SK-MEL-5 (cell line): ENCODE measurements around the gene KCNV2. TPM values are rescaled to one million over a fixed set of nuclear protein-coding genes. Genes with fewer than 3 reads are reported as not detected.
"Not testable (repeated sequence)": the region's sequence is repeated elsewhere in the genome, so short reads cannot be mapped to it uniquely, and the experiment has no call there.

Experiments
- DNase-seq: peaks from one replicate; pipeline ENCODE4 v3.0.0-alpha.2; 2016; ENCODE audit warnings: low read depth, low spot score
- in situ Hi-C: cut with HindIII; loops from 2 replicates; pipeline ENCODE4 v1.10.0; 2016; ENCODE audit warnings: low sequenced_read_pairs, high pct_unique_total_duplicates, low pct_unique_long_range_greater_than_20kb
- polyA plus RNA-seq, 2 experiments: library from polyadenylated mRNA; depleted of rRNA; stranded (reverse); fragments of >200 nt; gene quantifications; 2 replicates each; pipeline ENCODE4 v1.2.3, GENCODE V29; 2015
- total RNA-seq: library from RNA; depleted of rRNA; stranded (reverse); fragments of >200 nt; shearing (Covaris generic); gene quantifications from 2 replicates; pipeline ENCODE4 v1.2.3, GENCODE V29; 2014; rRNA removed

Gene KCNV2
- total RNA-seq, result not detected in 2 replicates
- not detected in 2 replicates for polyA plus RNA-seq (2015; cell fraction: cytosol; rRNA removed)
- polyA plus RNA-seq (2015; cell fraction: nucleus; rRNA removed), result not detected in 2 replicates

DNA sequence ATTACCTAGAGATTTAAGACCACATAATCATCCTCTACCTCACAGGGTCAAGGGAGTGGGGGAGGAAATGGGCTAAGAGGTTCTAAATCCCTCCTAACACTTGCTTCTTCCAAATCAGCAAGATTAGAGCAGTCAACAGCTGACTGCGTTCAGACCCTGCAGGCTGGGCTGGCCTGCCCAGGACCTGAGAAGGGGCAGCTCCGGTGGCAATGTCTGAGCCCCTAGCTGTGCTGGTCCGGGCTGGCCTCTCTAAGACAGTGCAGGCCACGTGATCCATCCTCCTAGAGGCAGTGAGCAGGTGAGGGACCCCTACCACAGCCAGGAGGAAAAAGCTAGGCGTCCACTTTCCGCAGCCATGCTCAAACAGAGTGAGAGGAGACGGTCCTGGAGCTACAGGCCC is at the start of gene KCNV2:
KCNV2 (plus strand) TSS at position 126 of the 400 bp plus-strand sequence; CDS start at position 356, 230 bp downstream.
- no peak for DNase-seq
- in situ Hi-C loops, result no loop called here

DNA sequence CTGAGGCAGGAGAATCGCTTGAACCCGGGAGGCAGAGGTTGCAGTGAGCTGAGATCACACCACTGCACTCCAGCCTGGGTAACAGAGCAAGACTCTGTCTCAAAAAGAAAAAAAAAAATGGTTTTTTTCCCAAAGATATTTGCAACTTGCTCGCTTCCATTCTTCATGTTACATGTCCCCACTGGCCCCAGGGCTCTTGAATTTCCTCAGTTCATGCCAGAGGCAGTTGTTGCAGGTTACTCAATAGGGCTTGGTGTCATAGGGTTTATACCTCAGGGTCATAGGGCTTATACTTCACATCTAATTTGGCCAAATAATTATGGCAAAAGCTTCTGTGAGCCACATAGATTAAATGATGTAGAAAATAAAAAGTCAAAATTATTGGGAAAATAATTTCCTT is 44.1 kb upstream of the KCNV2 start:
- in situ Hi-C loops, result no loop called here
- DNase-seq, result no peak

DNA sequence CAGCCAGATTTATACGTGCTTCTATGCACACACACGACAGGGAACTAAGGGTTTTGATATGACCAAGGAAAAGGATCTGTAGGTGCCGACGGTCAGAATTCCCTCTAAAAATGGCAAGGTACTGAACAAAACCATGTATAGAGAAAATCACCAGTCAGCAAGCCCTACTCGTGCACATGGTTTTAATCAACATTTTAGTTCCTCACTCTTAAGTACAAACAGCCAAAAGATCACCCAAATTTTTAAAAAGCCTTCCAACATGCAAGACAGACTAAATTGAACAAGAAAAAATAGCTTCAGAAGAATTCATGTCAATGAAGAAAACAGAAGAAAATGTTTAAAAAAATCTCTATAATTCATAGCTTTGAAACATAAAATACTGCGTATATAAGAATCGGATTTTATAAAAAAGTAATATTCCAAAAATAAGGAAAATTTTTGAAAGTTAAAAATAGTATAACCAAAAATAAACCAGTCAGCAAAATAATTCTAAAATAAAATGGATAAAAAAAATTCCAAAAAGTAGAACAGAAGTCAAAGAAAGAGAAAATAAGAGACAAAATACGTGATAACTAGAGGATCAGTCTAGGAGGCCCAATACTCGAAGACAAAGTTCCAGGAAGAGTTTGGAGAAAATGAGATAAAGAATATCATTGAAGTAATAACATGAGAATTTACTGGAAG is 43.0 kb upstream of the KCNV2 start:
- DNase-seq, result no peak
- in situ Hi-C loops, result no loop called here

- in situ Hi-C loops, result no loop called here
- DNase-seq, result no peak
Measured at GRCh38 chr9:2675834-2676233, 41.5 kb upstream of the KCNV2 start.

GRCh38 chr9:2676466-2676865 is 40.8 kb upstream of the KCNV2 start:
- in situ Hi-C loops, result no loop called here
- DNase-seq, result no peak

GRCh38 chr9:2677915-2678889 is 39.1 kb upstream of the KCNV2 start:
- in situ Hi-C loops, result no loop called here
- DNase-seq, result no peak

GRCh38 chr9:2679011-2679410 is 38.3 kb upstream of the KCNV2 start:
- in situ Hi-C loops, result no loop called here
- no peak for DNase-seq

GRCh38 chr9:2681981-2682380 is 35.3 kb upstream of the KCNV2 start:
- no peak for DNase-seq
- in situ Hi-C loops, result no loop called here

GRCh38 chr9:2686911-2687310 is 30.4 kb upstream of the KCNV2 start:
- no peak for DNase-seq
- in situ Hi-C loops, result no loop called here

- in situ Hi-C loops, result no loop called here
Measured at GRCh38 chr9:2688636-2689035, 28.7 kb upstream of the KCNV2 start.

GRCh38 chr9:2691212-2691611 is 26.1 kb upstream of the KCNV2 start:
- DNase-seq, result no peak
- in situ Hi-C loops, result no loop called here

More at GRCh38 chr9:2688636-2689035, 28.7 kb upstream of the KCNV2 start:
- DNase-seq, result no peak

DNA sequence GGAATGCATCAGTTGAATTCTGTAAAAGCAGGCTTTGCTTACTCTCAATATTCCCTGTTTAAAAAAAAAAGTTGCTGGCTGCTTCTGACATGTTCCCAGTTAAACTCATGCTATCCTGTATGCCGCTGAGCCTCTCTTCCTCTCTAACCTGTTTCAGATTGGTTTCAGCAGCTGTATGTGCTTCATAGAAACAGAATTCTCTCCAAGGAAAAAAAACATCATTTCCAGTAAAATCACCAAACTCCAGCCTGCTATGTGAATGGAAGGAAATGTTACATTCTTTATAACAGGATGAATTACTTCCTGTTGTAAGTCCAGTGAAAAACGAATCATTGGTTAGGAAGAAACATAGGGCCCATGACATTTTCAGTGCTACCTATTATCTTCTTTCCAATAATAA is 25.7 kb upstream of the KCNV2 start:
- DNase-seq, result no peak
- in situ Hi-C loops, result no loop called here

DNA sequence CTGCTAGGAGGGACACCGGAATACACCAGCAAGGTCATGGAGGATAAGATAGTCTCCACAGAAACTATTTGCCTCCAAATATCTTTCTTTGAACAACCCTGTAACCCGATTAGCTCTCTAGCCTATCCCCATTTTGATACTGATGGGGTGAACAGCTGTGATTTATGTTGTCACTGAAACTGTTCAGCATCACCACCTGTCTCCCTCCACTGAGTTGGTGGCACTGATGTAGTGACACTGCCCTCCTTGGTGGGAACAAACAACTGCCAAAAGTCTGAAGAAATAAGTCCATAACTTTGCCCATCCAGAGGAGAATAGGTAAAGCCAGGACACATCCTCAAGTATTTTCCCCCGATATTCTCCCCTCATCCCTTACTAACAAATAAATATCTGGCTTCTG is 24.3 kb upstream of the KCNV2 start:
- DNase-seq, result no peak
- in situ Hi-C loops, result no loop called here

GRCh38 chr9:2697492-2697891 is 19.8 kb upstream of the KCNV2 start:
- in situ Hi-C loops, result no loop called here
- DNase-seq, result no peak

DNA sequence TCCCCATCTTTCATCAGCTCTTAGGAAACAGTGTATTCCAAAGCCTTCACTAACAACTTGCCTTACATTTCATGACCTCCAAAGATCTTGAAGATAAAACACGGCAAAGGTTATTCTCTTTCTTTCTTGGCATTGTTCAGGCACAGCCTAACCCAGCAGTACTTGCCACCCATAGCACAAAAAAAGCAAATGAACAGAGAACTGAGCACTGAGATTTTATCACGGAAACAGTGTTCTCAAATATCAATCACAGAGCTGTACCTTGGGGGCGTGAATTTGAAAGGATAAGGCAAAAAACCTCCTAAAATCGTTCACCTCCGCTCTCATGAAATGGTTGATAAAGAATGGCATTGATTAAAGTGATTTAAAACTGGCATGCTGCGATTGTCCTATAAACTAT is 16.9 kb upstream of the KCNV2 start:
- in situ Hi-C loops, result no loop called here
- DNase-seq, result no peak

- in situ Hi-C loops, result no loop called here
- no peak for DNase-seq
Measured at GRCh38 chr9:2700909-2701550, 16.3 kb upstream of the KCNV2 start.

- in situ Hi-C loops, result no loop called here
- DNase-seq, result peak; percentile 59
Measured at GRCh38 chr9:2704504-2704903, 12.8 kb upstream of the KCNV2 start.

DNA sequence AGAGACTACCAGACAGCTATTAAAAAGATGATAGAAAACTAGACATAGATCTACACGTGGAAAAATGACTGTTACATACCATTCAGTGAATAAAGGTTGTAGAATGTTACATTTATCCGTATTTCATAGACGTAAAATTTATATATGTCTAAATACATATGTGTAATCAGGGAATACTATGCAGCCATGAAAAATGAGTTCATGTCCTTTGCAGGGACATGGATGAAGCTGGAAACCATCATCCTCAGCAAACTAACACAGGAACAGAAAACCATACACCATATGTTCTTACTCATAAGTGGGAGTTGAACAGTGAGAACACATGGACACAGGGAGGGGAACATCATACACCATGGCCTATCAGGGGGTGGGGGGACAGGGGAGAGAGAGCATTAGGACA is 10.1 kb upstream of the KCNV2 start:
- in situ Hi-C loops, DNase-seq: not testable (repeated sequence)
